Smooth muscle cell (in vitro differentiated cells): ENCODE data around the gene SSH2. TPM values are rescaled to one million over a fixed set of nuclear protein-coding genes. Genes with fewer than 3 reads are reported as not detected.
A peak's percentile ranks its signal among the peaks of the same experiment; 100 is the strongest.

Experiments used
- DNase-seq: peaks from one replicate; lab custom pipeline; 2025; ENCODE audit not compliant: unreplicated experiment; lab: John Stamatoyannopoulos, UW
- H2AFZ ChIP-seq: fragments of 200-600 bp; sonication (generic); 2 replicates; pipeline ENCODE4 v1.6.0; 2016; ENCODE audit warnings: antibody characterized with exemption, low read depth, mild to moderate bottlenecking
- H3F3A ChIP-seq: fragments of 200-600 bp; sonication (generic); 2 replicates; pipeline ENCODE4 v1.6.0; 2017; ENCODE audit warnings: antibody characterized with exemption, low read depth
- H3K27ac ChIP-seq: fragments of 200-600 bp; sonication (generic); 2 replicates; pipeline ENCODE4 v1.5.1; 2016; ENCODE audit warnings: low read depth, mild to moderate bottlenecking
- H3K27me3 ChIP-seq: fragments of 200-600 bp; sonication (generic); 2 replicates; pipeline ENCODE4 v1.6.1; 2016; ENCODE audit warnings: low read depth, mild to moderate bottlenecking
- H3K36me3 ChIP-seq: fragments of 200-600 bp; sonication (generic); 2 replicates; pipeline ENCODE4 v1.5.1; 2016; ENCODE audit warnings: low read depth
- H3K4me1 ChIP-seq: fragments of 200-600 bp; sonication (generic); 2 replicates; pipeline ENCODE4 v1.5.1; 2016; ENCODE audit warnings: low read depth
- H3K4me2 ChIP-seq: fragments of 200-600 bp; sonication (generic); 2 replicates; pipeline ENCODE4 v1.6.0; 2016; ENCODE audit warnings: mild to moderate bottlenecking
- H3K4me3 ChIP-seq: fragments of 200-600 bp; sonication (generic); 2 replicates; pipeline ENCODE4 v1.5.1; 2016; ENCODE audit warnings: mild to moderate bottlenecking
- H3K79me2 ChIP-seq: fragments of 200-600 bp; sonication (generic); 2 replicates; pipeline ENCODE4 v1.6.0; 2016; ENCODE audit warnings: low read depth, mild to moderate bottlenecking
- H3K9ac ChIP-seq: fragments of 200-600 bp; sonication (generic); 2 replicates; pipeline ENCODE4 v1.6.0; 2016; ENCODE audit warnings: low read depth
- H3K9me3 ChIP-seq: fragments of 200-600 bp; sonication (generic); replicated peaks from 2 replicates; pipeline ENCODE4 v1.5.1; 2016; ENCODE audit warnings: low read depth
- H4K20me1 ChIP-seq: fragments of 200-600 bp; sonication (generic); 2 replicates; pipeline ENCODE4 v1.6.0; 2016; ENCODE audit warnings: low read depth
- CTCF ChIP-seq: fragments of 200-600 bp; sonication (generic); IDR thresholded peaks from 2 replicates; pipeline ENCODE4 v1.5.1; 2017; ENCODE audit warnings: borderline replicate concordance, mild to moderate bottlenecking, antibody characterized with exemption; ENCODE audit not compliant: insufficient read depth, poor library complexity, severe bottlenecking
- WGBS: methylation state at CpG from one replicate; pipeline ENCODE4 v1.1.7; 2016; ENCODE audit warnings: low lambda C conversion rate; 5-methylcytosine and 5-hydroxymethylcytosine counted together
- polyA plus RNA-seq: library from polyadenylated mRNA; unstranded; fragments of >200 nt; fragmentation: Nextera tagmentation; extraction: Ambion mirVana; gene quantifications from 2 replicates; pipeline ENCODE4 v1.2.1, GENCODE V29; 2016
- total RNA-seq: library from RNA; depleted of rRNA; stranded (reverse); fragments of >200 nt; gene quantifications from 2 replicates; pipeline ENCODE4 v1.2.3, GENCODE V29; 2014

Gene SSH2
- total and polyA plus RNA-seq, 2 experiments from 2014 or later: 9.7 to 10.4 TPM

GRCh38 chr17:29837531-29837930 is 92.5 kb downstream of the SSH2 start:
- WGBS: over 99% methylated on average over 7 of the region's 7 CpGs
- no peaks in the 10 kb centered on the region for H3K36me3 ChIP-seq

GRCh38 chr17:29836643-29837042 is 93.4 kb downstream of the SSH2 start:
- Histone ChIP-seq H3K27ac (peak overlapping the region; percentile 5), H3K9me3 (no peaks in the 10 kb centered on the region), H3K4me3 (no peak overlapping the region), H3K9ac (no peak overlapping the region), H3F3A (no peaks in the 10 kb centered on the region), H3K27me3 (no peaks in the 10 kb centered on the region), H2AFZ (no peak overlapping the region), H3K4me2 (peak overlapping the region; percentile 1), H3K36me3 (no peaks in the 10 kb centered on the region), H3K4me1 (no peaks in the 10 kb centered on the region), H4K20me1 (peaks cover 38% of the 10 kb centered on the region), H3K79me2 (no peaks in the 10 kb centered on the region)
- DNase-seq: no peak
- no peak for TF ChIP-seq CTCF
- 45% methylated on average over 5 of the region's 5 CpGs for WGBS

More at GRCh38 chr17:29837531-29837930, 92.5 kb downstream of the SSH2 start:
- H3K9ac ChIP-seq: no peak overlapping the region
- H2AFZ ChIP-seq: no peak overlapping the region
- H3K27me3 ChIP-seq: no peaks in the 10 kb centered on the region
- H4K20me1 ChIP-seq: peaks cover 38% of the 10 kb centered on the region
- H3K4me3 ChIP-seq: no peak overlapping the region
- no peaks in the 10 kb centered on the region for H3F3A ChIP-seq
- no peak for DNase-seq
- no peak overlapping the region for H3K4me2 ChIP-seq
- no peaks in the 10 kb centered on the region for H3K9me3 ChIP-seq
- no peak overlapping the region for H3K27ac ChIP-seq
- H3K79me2 ChIP-seq: no peaks in the 10 kb centered on the region
- no peaks in the 10 kb centered on the region for H3K4me1 ChIP-seq
- TF ChIP-seq CTCF: no peak

GRCh38 chr17:29835435-29836351 is 94.3 kb downstream of the SSH2 start:
- no peak overlapping the region for H3K4me2 ChIP-seq
- no peaks in the 10 kb centered on the region for H3K4me1 ChIP-seq
- H3K4me3 ChIP-seq: no peak overlapping the region
- no peaks in the 10 kb centered on the region for H3K27me3 ChIP-seq
- H3F3A ChIP-seq: no peaks in the 10 kb centered on the region
- no peaks in the 10 kb centered on the region for H3K9me3 ChIP-seq
- 86% methylated on average over 10 of the region's 10 CpGs for WGBS
- TF ChIP-seq CTCF: no peak
- peaks cover 34% of the 10 kb centered on the region for H4K20me1 ChIP-seq
- no peak overlapping the region for H2AFZ ChIP-seq
- H3K79me2 ChIP-seq: no peaks in the 10 kb centered on the region
- no peaks in the 10 kb centered on the region for H3K36me3 ChIP-seq
- no peak overlapping the region for H3K9ac ChIP-seq
- no peak overlapping the region for H3K27ac ChIP-seq
- no peak for DNase-seq
